ENCODE results near the gene CAPN11. TPM values are rescaled to one million over a fixed set of nuclear protein-coding genes. Genes with fewer than 3 reads are reported as not detected.

The CAPN11 gene
- total RNA-seq: under 1 TPM in 2 of 6 experiments, not detected in 4; 0.22 to 0.31 TPM
- long read RNA-seq: 0 reads

- peaks cover 0 to under 1% (median 0%) of the 10 kb centered on the region in 4 donors for H3K36me3 ChIP-seq
- H3K9me3 ChIP-seq: no peaks in the 10 kb centered on the region
- H3K4me3 ChIP-seq: no peak within 1 kb of the TSS
- intact Hi-C loops (cut with DNase I): loop anchor here in 1 of 2 donors (10.0 kb wide), 1 partner anchor 54 kb away; no protein-coding TSS in a partner anchor
- ATAC-seq (no peak), DNase-seq (no peak)
- H3K4me1 ChIP-seq: peaks cover 0 to 12% (median 0%) of the 10 kb centered on the region in 4 donors
- no peaks in the 10 kb centered on the region for H3K27me3 ChIP-seq
- TF ChIP-seq CTCF (IDR thresholded peaks at IDR 0.05): no peak
- no peak for TF ChIP-seq POLR2A (IDR thresholded peaks at IDR 0.05)
- no CpG with 5 or more reads among the region's 5 CpGs for WGBS (ENCODE audit: insufficient coverage, low coverage, low lambda C conversion rate, missing lambda C conversion rate)
- no peak within 1 kb of the TSS for H3K27ac ChIP-seq
These were observed at the start of gene CAPN11 for GRCh38 chr6:44158770-44159228. TSS of gene CAPN11 (plus strand) at chr6:44158820. CDS start at chr6:44158849, 29 bp downstream.

- Histone ChIP-seq H3K27me3 (no peaks in the 10 kb centered on the region), H3K9me3 (no peaks in the 10 kb centered on the region), H3K4me3 (no peak overlapping the region), H3K4me1 (peaks cover 0 to 67% (median 21%) of the 10 kb centered on the region in 4 donors), H3K27ac (peak overlapping the region in 2 of 3 donors; percentile 45 to 65), H3K36me3 (peaks cover 0 to 9% (median 2%) of the 10 kb centered on the region in 4 donors)
- intact Hi-C loops (cut with DNase I): loop anchor here (10.0 kb wide), 2 partner anchors 46 to 126 kb away; partner anchors contain the start of gene CAPN11 (in 1 of the 2)
- 100% methylated on average over 2 of the region's 10 CpGs for WGBS (ENCODE audit: insufficient coverage, low coverage, low lambda C conversion rate, missing lambda C conversion rate)
- TF ChIP-seq CTCF (IDR thresholded peaks at IDR 0.05) (no peak), POLR2A (IDR thresholded peaks at IDR 0.05) (no peak)
- ATAC-seq (no peak), DNase-seq (no peak)
These were observed 49.4 kb upstream of the CAPN11 start for GRCh38 chr6:44109212-44109611.

- intact Hi-C loops (cut with DNase I): no loop called here
- H3K27ac ChIP-seq: peak overlapping the region in 2 of 3 donors; percentile 28 to 65
- peaks cover 0 to 63% (median 21%) of the 10 kb centered on the region in 4 donors for H3K4me1 ChIP-seq
- H3K36me3 ChIP-seq: peaks cover 0 to 10% (median 2%) of the 10 kb centered on the region in 4 donors
- TF ChIP-seq POLR2A (IDR thresholded peaks at IDR 0.05): no peak
- TF ChIP-seq CTCF (IDR thresholded peaks at IDR 0.05): no peak
- H3K4me3 ChIP-seq: no peak overlapping the region
- no peaks in the 10 kb centered on the region for H3K27me3 ChIP-seq
- WGBS (ENCODE audit: insufficient coverage, low coverage, low lambda C conversion rate, missing lambda C conversion rate): 68% methylated on average over 2 of the region's 6 CpGs
- peak; percentile 6 to 48 (median 14) for ATAC-seq
- no peaks in the 10 kb centered on the region for H3K9me3 ChIP-seq
- no peak for DNase-seq
These were observed 48.5 kb upstream of the CAPN11 start for GRCh38 chr6:44110005-44110676.

GRCh38 chr6:44110966-44111365 lies 47.7 kb upstream of the CAPN11 start:
- TF ChIP-seq POLR2A (IDR thresholded peaks at IDR 0.05) (no peak), CTCF (IDR thresholded peaks at IDR 0.05) (no peak)
- H3K27ac ChIP-seq: no peak overlapping the region
- DNase-seq (no peak), ATAC-seq (no peak)
- intact Hi-C loops (cut with DNase I): no loop called here
- H3K4me3 ChIP-seq: no peak overlapping the region
- peaks cover 0 to 58% (median 22%) of the 10 kb centered on the region in 4 donors for H3K4me1 ChIP-seq
- no peaks in the 10 kb centered on the region for H3K27me3 ChIP-seq
- H3K36me3 ChIP-seq: peaks cover 0 to 10% (median 2%) of the 10 kb centered on the region in 4 donors
- no peaks in the 10 kb centered on the region for H3K9me3 ChIP-seq
- 97% methylated on average over 3 of the region's 3 CpGs for WGBS (ENCODE audit: insufficient coverage, low coverage, low lambda C conversion rate, missing lambda C conversion rate)
